Subcutaneous adipose tissue (tissue), 4 donors: Measurements from ENCODE around the gene DIP2C. TPM values are rescaled to one million over a fixed set of nuclear protein-coding genes. Genes with fewer than 3 reads are reported as not detected.

Source experiments
- total RNA-seq, 4 donors: library from RNA; depleted of rRNA; stranded (reverse); fragments of >200 nt; gene quantifications; one replicate each; pipeline ENCODE4 v1.1.0, GENCODE V29; 2016
- TF ChIP-seq, protein P1 (sequence below): fragments of 450-650 bp; IDR thresholded peaks from one replicate; pipeline ENCODE4 v1.5.1; 2016; ENCODE audit warnings: low read depth, mild to moderate bottlenecking, control low read depth, antibody characterized with exemption, moderate library complexity

Gene DIP2C
- total RNA-seq, 4 donors from 2014 or later = 32.1 to 64.0 (median 40.5) TPM

GRCh38 chr10:655184-655583 lies 34.3 kb downstream of the DIP2C start:
- TF ChIP-seq, protein P1, sequence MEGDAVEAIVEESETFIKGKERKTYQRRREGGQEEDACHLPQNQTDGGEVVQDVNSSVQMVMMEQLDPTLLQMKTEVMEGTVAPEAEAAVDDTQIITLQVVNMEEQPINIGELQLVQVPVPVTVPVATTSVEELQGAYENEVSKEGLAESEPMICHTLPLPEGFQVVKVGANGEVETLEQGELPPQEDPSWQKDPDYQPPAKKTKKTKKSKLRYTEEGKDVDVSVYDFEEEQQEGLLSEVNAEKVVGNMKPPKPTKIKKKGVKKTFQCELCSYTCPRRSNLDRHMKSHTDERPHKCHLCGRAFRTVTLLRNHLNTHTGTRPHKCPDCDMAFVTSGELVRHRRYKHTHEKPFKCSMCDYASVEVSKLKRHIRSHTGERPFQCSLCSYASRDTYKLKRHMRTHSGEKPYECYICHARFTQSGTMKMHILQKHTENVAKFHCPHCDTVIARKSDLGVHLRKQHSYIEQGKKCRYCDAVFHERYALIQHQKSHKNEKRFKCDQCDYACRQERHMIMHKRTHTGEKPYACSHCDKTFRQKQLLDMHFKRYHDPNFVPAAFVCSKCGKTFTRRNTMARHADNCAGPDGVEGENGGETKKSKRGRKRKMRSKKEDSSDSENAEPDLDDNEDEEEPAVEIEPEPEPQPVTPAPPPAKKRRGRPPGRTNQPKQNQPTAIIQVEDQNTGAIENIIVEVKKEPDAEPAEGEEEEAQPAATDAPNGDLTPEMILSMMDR = no peak

DNA sequence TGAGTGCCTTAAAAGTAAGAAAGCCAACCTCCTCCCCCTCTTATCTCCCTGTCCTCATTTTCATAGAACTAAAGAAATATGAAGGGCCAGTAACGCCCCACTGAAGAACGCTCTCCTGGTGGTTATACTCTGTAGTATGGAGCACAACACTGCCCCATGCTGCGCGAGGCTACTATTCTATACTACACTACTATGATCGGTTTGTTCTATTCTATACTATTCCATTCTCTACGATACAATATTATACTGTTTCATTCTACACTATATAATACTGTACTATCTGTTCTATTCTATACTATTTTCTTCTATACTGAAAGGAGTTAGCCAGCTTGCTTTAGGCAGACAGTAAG lies 34.8 kb downstream of the DIP2C start:
- TF ChIP-seq, protein P1 = no peak

DNA sequence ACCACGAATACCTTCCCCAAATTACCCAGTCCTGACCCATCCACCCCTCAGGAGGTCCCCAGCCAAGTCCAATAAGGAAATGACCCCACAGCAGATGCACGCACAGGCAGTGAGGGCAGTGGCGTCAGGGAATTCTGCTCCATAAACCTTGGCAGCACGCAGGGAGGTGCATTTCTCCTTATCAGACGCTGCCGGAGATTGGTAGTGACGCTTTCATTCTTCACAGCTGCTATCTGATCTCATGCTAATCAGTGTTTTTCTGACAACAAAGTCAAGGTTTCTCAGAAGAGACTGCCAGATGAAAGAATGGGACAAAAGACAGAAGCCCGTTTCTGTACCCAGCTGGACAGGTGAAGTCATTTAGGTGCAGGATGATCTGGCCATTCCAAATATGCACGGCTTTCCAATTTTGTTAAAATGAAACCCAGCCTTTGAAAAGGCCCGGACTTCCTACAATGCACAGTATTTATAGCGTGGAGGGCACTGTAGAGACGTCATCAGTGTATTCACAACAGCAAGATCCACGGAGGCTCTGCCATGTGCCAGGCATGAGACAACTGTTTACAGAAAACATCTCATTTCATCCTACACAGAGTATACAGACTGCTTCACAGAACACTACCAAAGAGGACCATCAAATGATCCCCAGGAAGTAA lies 35.3 kb downstream of the DIP2C start:
- TF ChIP-seq, protein P1 = no peak

- TF ChIP-seq, protein P1 = no peak
These were observed 37.2 kb downstream of the DIP2C start for GRCh38 chr10:652233-652632.

GRCh38 chr10:651692-652091 lies 37.8 kb downstream of the DIP2C start:
- TF ChIP-seq, protein P1 = no peak

GRCh38 chr10:650886-651615 lies 38.4 kb downstream of the DIP2C start:
- TF ChIP-seq, protein P1 = no peak

DNA sequence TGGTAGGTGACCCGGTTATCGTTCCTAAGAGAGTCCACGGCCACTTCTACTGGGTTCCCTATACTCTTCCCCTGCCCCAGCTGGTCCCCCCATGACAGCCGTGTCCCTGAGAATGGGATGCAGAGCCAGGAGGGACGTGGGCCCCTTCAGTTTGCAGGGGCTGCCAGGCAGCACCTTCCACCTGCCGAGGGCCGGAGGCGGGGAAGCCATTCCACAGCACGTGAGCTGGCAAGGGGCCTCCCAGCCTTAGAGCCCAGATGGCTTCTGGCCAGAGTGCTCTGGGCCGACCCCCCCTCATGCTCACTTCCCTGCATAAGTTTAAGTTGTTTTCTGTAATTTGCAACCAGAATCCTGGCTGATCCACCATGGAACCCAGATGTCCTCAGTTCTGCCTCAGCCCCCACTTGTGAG lies 39.0 kb downstream of the DIP2C start:
- TF ChIP-seq, protein P1 = no peak
